ENCODE data around the gene ROMO1. TPM values are rescaled to one million over a fixed set of nuclear protein-coding genes. Genes with fewer than 3 reads are reported as not detected.

The ROMO1 gene
- polyA plus RNA-seq, 1 donor from 2014 or later: 514 TPM

GRCh38 chr20:35690265-35690664 lies 8.9 kb upstream of the ROMO1 start:
- no peak overlapping the region for H3K4me2 ChIP-seq (ENCODE audit: low read length)
- H4K20me1 ChIP-seq (ENCODE audit: insufficient read depth): no peaks in the 10 kb centered on the region
- H3K9me2 ChIP-seq (ENCODE audit: insufficient read depth, low read length): no peaks in the 10 kb centered on the region
- H3K27ac ChIP-seq (ENCODE audit: low read length): no peak overlapping the region
- no peak for TF ChIP-seq TAF1 (IDR thresholded peaks at IDR 0.05; ENCODE audit: low read depth)
- no peak for TF ChIP-seq EZH2 (IDR thresholded peaks at IDR 0.05; ENCODE audit: borderline replicate concordance, insufficient read depth, low read length, poor library complexity, severe bottlenecking)
- no peak for TF ChIP-seq RAD21 (conservative IDR thresholded peaks at IDR 0.05)
- TF ChIP-seq POLR2AphosphoS5 (IDR thresholded peaks at IDR 0.05): no peak
- TF ChIP-seq EP300 (conservative IDR thresholded peaks at IDR 0.05; ENCODE audit: poor library complexity, severe bottlenecking): no peak
- no peak for TF ChIP-seq REST (IDR thresholded peaks at IDR 0.05; ENCODE audit: borderline replicate concordance)
- TF ChIP-seq CTCF (IDR thresholded peaks at IDR 0.05; ENCODE audit: poor library complexity, severe bottlenecking): no peak
- TF ChIP-seq SMC3 (conservative IDR thresholded peaks at IDR 0.05; ENCODE audit: poor library complexity): no peak
- TF ChIP-seq MXI1 (conservative IDR thresholded peaks at IDR 0.05; ENCODE audit: poor library complexity, severe bottlenecking): no peak
- no peak overlapping the region for H2AFZ ChIP-seq (ENCODE audit: low read depth, low read length)
- no peaks in the 10 kb centered on the region for H3K79me2 ChIP-seq (replicated peaks; ENCODE audit: insufficient read depth, low read length)
- no peak overlapping the region for H3K9ac ChIP-seq (ENCODE audit: low read length)
- H3F3A ChIP-seq (ENCODE audit: insufficient read depth, low read length, poor library complexity, severe bottlenecking): no peaks in the 10 kb centered on the region
- no peaks in the 10 kb centered on the region for H3K36me3 ChIP-seq (ENCODE audit: insufficient read depth, low read length)
- no peaks in the 10 kb centered on the region for H3K27me3 ChIP-seq (ENCODE audit: insufficient read depth, low read depth, low read length)
- H3K9me3 ChIP-seq (ENCODE audit: low read length): no peaks in the 10 kb centered on the region
- no peak overlapping the region for H3K4me3 ChIP-seq (ENCODE audit: low read length)

- H3K27ac ChIP-seq (ENCODE audit: low read length): no peak overlapping the region
- no peaks in the 10 kb centered on the region for H4K20me1 ChIP-seq (ENCODE audit: insufficient read depth)
- H3F3A ChIP-seq (ENCODE audit: insufficient read depth, low read length, poor library complexity, severe bottlenecking): no peaks in the 10 kb centered on the region
Observed at GRCh38 chr20:35695245-35695749, 3.9 kb upstream of the ROMO1 start.

More at GRCh38 chr20:35695245-35695749, 3.9 kb upstream of the ROMO1 start:
- Histone ChIP-seq H3K4me2 (ENCODE audit: low read length) (no peak overlapping the region), H3K9me2 (ENCODE audit: insufficient read depth, low read length) (no peaks in the 10 kb centered on the region), H3K9ac (ENCODE audit: low read length) (no peak overlapping the region), H3K79me2 (replicated peaks; ENCODE audit: insufficient read depth, low read length) (peaks cover 7% of the 10 kb centered on the region), H3K4me3 (ENCODE audit: low read length) (no peak overlapping the region), H3K9me3 (ENCODE audit: low read length) (no peaks in the 10 kb centered on the region), H3K36me3 (ENCODE audit: insufficient read depth, low read length) (no peaks in the 10 kb centered on the region), H2AFZ (ENCODE audit: low read depth, low read length) (no peak overlapping the region), H3K27me3 (ENCODE audit: insufficient read depth, low read depth, low read length) (no peaks in the 10 kb centered on the region)
- no peak for TF ChIP-seq RAD21 (conservative IDR thresholded peaks at IDR 0.05)
- no peak for TF ChIP-seq SMC3 (conservative IDR thresholded peaks at IDR 0.05; ENCODE audit: poor library complexity)
- no peak for TF ChIP-seq CTCF (IDR thresholded peaks at IDR 0.05; ENCODE audit: poor library complexity, severe bottlenecking)
- TF ChIP-seq MXI1 (conservative IDR thresholded peaks at IDR 0.05; ENCODE audit: poor library complexity, severe bottlenecking): no peak

Measured in neural cell (in vitro differentiated cells).